Activated T-cell treated with anti-CD3 and anti-CD28 coated beads for 4 hours (primary cell): ENCODE data around the gene ZNF440.
"Not testable (repeated sequence)": the region's sequence is repeated elsewhere in the genome, so short reads cannot be mapped to it uniquely, and the experiment has no call there.

Experiments used
- DNase-seq: peaks from one replicate; pipeline ENCODE4 v3.0.0-alpha.2; 2020

The ZNF440 gene

GRCh38 chr19:11828957-11829876 lies 15.1 kb downstream of the ZNF440 start:
- not testable (repeated sequence) for DNase-seq

- no peak for DNase-seq
These were observed 18.3 kb downstream of the ZNF440 start for GRCh38 chr19:11832253-11832912.

- DNase-seq: no peak
These were observed 19.5 kb downstream of the ZNF440 start for GRCh38 chr19:11833541-11833940.

- DNase-seq: not testable (repeated sequence)
These were observed 21.6 kb downstream of the ZNF440 start for GRCh38 chr19:11835626-11836066.

GRCh38 chr19:11843722-11844121 lies 29.6 kb downstream of the ZNF440 start:
- DNase-seq: no peak

- not testable (repeated sequence) for DNase-seq
These were observed 33.5 kb downstream of the ZNF440 start for GRCh38 chr19:11847615-11848014.

GRCh38 chr19:11848200-11848593 lies 34.1 kb downstream of the ZNF440 start:
- no peak for DNase-seq

GRCh38 chr19:11848594-11849469 lies 34.8 kb downstream of the ZNF440 start, which contains the start of gene ZNF439:
ZNF439 (plus strand) TSS chr19:11848726; CDS start chr19:11848868, 142 bp downstream.
- DNase-seq: peak; percentile 83

GRCh38 chr19:11850289-11850688 lies 36.2 kb downstream of the ZNF440 start:
- not testable (repeated sequence) for DNase-seq

GRCh38 chr19:11853358-11853757 lies 39.3 kb downstream of the ZNF440 start:
- DNase-seq: no peak

GRCh38 chr19:11856596-11857250 lies 42.6 kb downstream of the ZNF440 start:
- DNase-seq: no peak

- DNase-seq: no peak
These were observed 46.6 kb downstream of the ZNF440 start for GRCh38 chr19:11860721-11861120.

- no peak for DNase-seq
These were observed 47.2 kb downstream of the ZNF440 start for GRCh38 chr19:11861301-11861700.

GRCh38 chr19:11867766-11868165 lies 53.7 kb downstream of the ZNF440 start:
- not testable (repeated sequence) for DNase-seq

- no peak for DNase-seq
These were observed 54.1 kb downstream of the ZNF440 start for GRCh38 chr19:11868188-11868587.

GRCh38 chr19:11872624-11873023 lies 58.6 kb downstream of the ZNF440 start:
- DNase-seq: no peak

- DNase-seq: no peak
These were observed 59.7 kb downstream of the ZNF440 start for GRCh38 chr19:11873762-11874161.

GRCh38 chr19:11879687-11880266 lies 65.7 kb downstream of the ZNF440 start:
- DNase-seq: peak; percentile 24

- no peak for DNase-seq
These were observed 66.5 kb downstream of the ZNF440 start for GRCh38 chr19:11880598-11880997.

- peak; percentile 60 for DNase-seq
These were observed 67.2 kb downstream of the ZNF440 start for GRCh38 chr19:11881151-11881800.

GRCh38 chr19:11882606-11883005 lies 68.5 kb downstream of the ZNF440 start:
- DNase-seq: no peak
